ENCODE data around the gene EMP2. TPM values are rescaled to one million over a fixed set of nuclear protein-coding genes. Genes with fewer than 3 reads are reported as not detected.
"Not testable (repeated sequence)": the region's sequence is repeated elsewhere in the genome, so short reads cannot be mapped to it uniquely, and the experiment has no call there.

The EMP2 gene
- polyA plus RNA-seq, 12 donors, result 60.3 to 295 (median 66.0) TPM

DNA sequence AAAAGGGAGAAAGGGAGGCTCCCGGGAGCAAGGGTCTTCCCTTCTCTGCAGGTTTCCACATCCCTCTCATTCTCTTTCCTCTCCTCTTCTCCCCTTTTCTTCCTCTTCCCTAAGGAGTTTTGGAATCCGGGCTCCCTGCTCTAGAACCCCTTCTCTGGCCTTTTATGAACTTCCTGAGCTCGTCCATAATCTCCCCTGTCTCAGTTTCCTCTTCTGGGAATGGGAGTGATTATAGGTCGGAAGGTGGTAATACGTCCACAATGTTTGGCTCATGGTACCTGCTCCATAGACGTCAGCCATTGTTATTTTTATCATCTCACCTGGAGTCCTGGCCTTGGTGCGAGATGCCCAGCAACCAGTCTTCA, 467 bp upstream of the EMP2 start:
- DNase-seq, result no peak

DNA sequence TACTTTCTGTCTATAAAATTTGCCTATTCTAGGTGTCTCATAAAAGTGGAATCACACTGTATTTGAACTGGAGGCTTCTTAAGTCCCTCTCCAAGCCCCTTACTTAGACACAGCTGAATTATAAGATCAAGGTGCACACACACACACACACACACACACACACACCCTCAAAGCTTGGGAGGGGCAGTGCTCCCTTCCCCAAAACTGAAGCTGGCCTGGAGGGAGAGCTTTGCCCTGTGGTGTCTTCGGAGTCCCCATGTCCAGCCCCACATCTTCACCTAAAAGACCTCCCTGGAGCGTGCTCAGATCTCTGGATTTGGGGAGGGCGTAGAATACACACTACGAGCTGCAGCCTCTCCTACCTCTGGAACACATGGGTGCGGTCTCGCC, 828 bp downstream of the EMP2 start:
- no peak for DNase-seq

DNA sequence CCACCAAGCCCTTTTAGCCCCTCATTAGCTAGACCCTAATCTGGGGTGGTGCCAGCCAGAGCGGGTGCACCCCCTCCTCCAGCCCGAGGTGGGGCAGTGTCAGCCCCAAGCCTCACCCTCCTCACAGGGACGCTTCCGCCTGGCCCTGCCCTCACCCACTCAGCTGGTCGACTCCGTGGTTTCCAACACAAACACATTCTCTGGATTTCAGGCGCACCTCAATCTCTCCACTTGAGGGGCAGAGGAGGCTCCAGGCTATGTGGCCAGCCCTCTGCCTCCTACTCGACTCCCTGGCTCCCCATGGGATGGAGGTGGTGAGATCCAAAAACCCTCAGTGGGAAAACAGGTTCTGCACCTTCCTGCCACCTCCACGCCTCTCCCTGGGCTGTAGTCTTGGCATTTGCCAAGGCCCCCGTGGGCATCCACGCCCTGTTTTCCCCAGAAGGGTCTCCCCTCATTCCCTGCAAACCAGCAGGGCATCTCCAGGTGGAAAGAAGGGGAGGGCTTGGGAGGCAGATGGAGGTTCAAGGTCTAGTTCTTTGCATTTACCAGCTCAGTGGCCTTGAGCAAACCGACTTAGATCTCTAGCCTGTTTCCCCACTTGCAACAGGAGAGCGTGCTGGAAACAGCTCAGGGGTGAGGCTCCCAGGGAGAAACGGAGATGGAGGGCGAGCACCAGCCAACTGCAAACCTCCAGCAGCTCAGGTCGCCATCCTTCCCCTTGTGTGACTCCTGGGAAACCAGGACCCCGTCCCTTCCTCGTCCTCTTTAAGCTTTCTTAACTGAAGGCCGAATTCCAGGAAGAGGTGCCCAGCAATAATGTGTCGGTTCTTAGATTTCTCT, 1.7 kb downstream of the EMP2 start:
- DNase-seq, result no peak

DNA sequence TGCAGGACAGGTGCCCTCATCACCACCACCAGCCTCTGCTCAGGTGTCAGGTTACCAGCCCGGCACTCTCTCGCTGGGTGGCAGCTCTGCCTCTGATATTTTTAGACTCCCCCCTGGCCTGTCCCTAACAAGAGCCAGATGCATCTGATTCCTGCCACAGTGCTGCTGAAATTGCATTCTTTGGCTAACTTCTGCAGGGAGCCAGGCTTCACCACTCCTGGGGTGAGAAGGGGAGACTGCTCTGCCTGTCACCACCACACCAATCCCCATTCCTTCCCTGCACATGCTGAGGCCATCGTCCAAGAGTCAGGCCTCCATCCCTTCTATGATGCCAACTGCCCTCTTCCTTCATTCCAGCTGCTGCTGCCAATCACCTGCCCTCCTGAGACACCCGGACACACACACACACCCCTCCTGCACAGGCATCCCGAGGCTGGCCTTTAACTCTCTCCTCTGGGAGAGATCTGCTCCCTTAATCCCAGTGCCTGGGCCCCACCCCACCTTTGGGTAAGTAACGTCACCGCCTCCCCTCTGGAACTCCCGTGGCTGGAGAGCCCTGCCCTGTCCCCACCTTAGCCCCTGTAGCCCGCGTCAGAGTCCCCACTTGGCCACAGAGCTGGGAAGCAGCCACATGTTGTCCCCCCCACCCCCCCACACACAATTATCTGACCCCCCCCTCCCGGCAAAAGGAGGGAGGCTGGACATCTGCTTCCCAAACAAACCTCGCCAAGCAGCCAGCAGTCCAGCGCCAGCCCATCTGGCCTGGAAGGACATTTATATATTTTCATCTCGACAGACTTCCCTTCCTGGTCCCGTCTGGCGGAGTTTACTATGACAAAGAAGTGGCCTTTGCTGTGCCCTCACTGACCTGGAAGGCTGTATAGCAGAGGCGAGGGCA, 2.8 kb downstream of the EMP2 start:
- DNase-seq, result peak; percentile 70

DNA sequence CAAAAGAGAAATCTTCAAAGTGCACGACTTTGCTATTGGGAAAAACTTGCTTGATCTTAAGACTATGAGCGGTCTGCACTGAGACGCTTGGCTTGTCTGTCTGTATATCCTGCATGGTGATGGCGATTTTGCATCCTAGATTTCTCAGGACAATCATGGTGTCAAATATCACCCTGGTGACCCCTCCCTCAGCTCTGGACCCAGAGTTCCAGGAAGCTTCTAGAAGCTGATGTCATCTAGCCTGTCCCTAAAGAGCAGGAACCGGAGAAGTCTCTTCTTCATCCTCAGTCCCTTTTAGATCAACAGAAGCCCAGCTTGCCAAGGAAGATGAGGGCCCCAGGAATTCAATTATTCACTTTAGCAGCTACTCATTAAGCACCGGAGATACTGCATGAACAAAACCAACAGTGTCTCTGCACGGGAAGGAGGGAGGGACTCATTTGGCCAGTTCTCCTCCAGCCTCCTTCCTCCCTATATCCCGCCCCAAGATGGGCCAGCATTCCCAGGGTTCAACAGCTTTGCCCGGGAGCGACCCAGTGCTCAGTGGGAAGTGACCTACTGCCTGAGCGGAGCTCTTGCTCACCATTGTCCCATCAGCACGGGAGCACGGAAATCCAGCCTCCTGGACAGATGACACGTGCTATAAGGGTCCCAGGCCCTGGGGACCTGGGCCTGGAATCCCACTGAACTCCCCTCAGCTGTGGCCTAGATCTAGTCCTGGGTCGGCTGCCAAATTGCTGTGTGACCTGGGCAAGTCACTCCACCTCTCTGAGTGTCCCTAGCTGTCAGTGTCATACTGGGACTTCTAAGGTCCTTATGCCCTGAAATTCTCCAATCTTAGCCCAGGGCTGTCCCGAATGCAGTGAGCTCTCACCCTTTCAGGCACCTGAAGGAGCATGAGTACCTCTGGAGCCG, 3.8 kb downstream of the EMP2 start:
- DNase-seq, result no peak

DNA sequence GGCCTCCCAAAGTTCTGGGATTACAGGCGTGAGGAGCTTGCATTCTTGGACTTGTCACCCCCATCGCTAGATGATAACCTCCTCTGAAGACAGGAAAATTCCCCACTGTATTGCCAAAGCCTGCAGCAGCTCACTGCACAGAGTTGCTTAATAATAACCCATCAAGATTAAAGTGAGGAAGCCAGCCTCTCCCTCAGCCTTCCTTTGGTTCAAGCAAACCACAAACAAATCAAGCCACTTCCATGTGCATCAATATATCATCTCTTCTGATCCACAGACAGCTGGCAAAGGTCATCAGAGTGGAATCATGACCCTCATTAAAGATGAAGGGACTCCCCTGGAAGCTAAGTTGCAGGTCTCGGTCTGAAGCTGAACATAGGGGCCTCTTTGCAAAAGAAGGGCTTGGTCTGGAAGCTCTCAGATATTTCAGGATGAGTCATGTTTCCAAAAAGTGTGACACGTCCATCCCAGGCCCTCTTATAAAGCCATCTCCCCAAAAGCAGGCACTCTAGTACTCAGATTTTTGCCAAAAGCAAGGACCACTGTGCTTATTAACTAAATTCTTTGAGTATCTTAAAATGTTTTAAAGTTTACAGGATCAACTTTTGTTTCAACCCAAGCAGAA, 4.8 kb downstream of the EMP2 start:
- no peak for DNase-seq

DNA sequence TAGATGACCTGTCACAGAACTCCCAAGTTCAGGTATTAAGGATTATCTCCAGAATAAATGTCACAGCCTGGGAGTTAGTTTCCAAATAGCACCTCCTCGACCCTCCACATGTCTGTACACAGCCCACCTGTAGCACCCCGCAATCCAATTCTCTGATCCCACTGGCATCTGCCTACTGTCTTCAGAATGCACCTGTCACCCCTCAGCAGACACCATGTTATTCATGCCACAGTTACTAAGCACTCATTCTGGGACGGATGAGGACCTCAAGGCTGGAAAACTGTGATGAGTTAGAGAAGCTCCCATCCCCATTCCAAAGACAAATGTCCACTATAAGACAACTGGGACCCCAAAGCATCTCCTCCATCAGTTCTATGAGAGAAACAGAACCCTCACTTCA, 7.8 kb downstream of the EMP2 start:
- no peak for DNase-seq

DNA sequence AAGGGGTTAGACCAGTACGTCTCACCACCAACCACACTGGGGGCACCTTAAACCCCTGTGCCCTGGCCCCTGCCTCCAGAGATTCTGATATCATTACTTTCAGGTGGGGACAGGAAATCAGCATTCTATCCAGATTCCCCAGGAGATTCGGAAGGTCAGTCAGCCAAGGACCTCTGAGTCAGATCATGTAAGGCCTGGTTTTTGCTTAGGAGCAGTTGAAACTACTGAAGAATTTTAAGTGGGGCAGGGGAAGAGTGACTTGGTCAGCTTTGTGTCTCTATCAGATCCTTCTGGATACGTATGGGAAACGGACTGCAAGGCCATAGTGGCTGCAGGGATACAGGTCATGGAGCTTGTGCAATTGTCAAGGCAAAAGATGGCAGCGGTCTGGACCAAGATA, 9.0 kb downstream of the EMP2 start:
- no peak for DNase-seq

DNA sequence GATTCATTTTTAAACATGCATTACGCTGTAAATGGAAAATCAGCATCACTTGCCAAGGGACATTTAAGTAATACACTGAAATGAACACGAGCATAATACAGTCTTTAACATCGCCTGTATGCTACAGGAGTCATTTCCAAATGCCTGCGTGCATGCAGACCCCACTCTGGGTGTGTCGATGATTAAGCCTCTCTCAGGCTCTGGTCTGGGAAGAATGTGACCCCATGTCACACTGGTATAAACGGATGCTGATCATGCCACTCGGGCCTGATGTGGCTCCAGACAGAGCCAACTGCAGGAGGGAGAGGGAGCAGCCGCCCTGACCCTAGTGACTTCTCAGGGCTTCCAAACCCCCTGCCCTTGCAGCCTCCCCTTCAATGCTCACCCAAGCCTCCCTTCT, 10.8 kb downstream of the EMP2 start:
- DNase-seq, result no peak

DNA sequence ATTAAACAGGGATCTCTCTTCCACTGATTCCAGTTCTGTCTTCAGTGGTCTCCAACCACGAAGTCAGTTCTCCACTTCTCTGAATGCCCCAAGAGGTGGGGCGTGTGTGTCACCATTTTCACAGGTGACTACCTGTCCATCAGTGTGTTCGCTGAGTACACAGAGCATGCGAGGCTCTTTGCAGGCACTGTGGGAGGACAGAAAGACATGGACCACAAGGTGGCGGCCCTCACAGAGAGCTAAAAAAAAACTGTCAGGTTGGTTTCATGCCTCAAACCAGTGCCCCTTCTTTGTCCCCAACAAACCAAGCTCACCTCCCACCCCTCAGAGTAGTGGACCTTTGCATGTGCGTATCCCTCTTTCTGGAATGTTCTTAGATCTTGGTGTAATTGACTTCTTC, 13.8 kb downstream of the EMP2 start:
- no peak for DNase-seq

DNA sequence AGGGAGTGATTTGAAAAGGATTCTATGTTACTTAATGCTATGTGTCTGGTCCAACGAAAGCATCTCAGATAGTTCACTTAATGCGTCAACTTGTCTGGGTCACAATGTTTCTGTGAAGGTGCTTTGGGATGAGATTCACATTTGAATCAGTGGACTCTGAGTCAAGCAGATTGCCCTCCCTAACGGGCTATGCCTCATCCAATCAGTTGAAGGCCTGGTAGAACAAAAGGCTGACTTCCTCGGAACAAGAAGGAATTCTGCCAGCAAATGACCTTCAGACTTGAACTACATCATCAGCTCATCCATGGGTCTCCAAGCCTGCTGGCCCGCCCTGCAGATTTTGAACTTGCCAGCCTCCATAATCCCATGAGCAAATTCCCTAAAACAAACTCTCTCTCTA, 15.2 kb downstream of the EMP2 start:
- DNase-seq, result no peak

DNA sequence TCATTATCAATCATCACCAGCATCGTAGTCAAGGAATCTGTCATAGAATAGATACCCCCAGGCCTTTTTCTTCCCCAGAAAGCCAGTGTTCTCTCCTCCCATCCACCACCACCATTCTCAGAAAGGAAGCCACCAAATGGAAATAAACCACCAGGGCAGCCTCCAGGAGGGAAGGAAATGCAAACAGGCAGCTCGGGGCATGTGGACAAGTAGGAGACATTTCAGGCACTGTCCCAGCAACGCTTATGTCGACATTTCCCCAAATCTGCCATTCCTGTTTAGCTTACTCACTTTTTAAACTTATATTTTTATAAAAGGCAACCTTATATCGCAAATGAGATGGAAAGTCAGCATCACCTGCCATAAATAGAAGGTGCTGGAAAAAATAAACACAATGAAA, 15.8 kb downstream of the EMP2 start:
- no peak for DNase-seq

DNA sequence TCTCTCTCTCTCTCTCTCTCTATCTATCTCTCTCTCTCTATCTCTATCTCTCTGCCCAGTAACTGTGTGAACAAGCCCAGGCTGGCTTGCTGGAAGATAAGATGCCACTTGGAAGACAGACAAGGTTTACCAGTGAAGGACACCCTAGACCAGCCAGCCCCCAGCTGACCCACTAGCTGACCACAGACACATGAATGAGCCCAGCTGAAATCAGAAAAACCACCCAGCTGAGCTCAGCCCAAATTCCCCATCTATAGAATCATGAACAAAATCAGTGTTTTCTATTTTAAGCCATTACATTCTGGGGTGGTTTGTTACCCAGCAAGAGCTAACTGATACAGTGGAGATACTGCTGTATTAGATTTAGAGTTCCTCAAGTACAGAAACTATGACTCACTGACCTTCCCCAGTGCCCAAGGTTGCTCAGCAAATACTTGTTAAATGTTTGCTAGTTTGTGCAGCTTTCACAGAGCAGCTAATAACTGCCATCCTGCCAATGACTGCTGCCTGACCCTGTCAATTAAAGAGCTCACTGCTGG, 18.0 kb downstream of the EMP2 start:
- no peak for DNase-seq

DNA sequence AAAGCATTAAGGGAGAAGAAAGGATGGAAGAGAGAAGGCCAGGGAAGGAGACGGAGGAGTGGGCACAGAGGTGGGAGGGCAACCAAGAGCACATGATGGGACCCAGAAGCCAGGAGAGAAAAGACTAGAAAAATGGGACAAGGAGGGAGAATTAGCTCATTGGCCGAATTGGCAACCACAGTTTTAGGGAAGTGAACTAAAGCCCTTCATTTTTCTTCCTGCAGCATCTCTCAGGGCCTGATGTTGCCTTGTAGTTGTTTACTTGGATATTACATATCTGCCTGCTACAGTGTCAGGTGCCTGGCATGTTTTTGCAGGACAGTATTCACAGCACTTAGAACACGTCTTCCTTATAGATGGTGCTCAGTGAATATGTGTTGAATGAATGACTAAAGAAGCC, 19.0 kb downstream of the EMP2 start:
- no peak for DNase-seq

DNA sequence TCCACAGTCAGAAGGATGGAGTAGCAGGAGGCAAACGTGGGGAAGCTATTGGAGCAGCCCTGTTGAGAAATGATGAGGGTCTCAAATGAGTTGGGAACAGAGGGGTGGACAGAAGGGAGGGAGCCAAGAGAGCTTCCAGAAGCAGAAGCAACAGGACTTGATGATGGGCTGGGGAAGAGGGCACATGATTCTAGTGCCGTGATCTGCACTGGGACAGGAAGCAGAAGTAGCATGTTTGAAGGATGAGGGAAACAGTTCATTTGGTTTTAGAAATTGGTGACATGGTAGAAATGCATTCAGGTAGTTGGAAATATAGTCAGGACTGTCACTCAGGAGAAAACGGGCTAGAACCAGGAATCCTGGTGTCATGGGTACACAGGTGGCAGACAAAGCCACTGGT, 19.4 kb downstream of the EMP2 start:
- no peak for DNase-seq

DNA sequence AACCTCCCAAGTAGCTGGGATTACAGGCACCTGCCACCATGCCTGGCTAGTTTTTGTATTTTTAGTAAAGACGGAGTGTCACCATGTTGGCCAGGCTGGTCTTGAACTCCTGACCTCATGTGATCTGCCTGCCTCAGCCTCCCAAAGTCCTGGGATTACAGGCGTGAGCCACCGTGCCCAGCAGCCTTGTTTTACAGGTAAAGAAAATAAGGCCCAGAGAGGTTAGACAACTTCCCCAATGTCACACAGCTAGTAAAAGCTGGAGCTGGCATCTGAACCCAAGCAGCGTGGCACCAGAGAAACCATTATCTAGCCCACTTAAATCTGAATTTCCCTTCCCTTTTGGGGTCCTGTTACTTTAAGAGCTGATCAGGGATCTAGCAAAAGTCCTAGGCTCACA, 20.6 kb downstream of the EMP2 start:
- not testable (repeated sequence) for DNase-seq

DNA sequence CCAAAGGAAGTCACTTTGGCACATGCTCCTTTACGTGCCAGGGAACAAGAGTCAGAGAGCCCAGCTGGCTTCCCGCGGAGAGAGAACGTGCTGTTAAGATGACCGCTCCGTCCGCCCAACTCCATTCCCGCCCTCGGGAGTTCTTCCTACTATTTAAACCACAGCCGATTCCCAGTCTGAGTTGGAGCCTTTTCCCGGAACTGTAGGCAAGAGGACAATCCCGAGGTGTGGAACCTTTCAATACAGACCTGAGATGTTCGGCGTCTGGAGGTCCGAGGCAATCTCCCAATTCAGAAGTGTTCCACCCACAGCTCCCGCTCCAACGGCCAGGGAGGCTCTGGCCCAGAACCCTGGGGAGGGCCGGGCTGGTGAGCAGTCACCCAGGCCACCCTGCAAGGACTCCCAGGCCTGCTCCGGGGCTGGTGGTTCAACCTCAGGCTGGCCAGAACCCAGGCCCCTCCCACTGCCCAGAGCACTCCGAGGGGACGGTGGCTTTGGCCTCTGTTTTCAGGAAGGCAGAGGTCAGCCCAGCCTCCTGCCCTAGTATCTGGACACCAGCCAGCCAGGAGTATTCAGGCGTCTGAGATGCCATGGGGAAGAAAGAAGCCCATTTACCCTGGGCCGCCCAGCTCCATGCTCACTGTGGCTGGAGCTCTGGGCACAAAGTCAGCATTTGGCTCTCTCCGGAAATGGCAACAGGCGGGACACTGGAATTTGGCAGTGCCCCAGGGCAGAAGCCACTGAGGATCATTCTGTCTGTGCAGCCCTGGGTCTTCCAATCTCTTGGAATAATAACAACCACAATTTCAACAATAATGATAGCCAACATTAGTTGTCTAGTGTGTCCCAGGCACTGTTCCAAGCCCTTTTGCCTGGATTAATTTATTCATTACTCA, 21.4 kb downstream of the EMP2 start:
- DNase-seq, result no peak

DNA sequence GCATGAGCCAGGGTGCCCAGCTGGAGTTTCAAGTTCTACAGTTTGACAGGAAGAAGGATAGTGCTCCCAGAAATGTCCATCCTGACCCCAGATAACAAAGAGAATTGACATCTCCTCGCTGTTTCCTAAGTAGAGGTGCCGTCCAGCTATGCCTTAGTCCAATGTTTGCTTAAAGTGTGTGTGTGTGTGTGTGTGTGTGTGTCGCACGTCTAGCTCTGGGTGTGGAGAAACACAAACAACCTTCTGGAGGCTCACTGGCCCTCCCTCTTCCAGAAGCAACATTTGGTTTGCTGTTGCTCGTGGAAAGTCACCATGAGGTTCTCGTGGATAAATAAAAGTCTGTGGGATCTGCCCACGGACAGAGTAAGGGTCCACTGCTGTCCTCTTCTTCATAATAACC, 22.1 kb downstream of the EMP2 start:
- no peak for DNase-seq

DNA sequence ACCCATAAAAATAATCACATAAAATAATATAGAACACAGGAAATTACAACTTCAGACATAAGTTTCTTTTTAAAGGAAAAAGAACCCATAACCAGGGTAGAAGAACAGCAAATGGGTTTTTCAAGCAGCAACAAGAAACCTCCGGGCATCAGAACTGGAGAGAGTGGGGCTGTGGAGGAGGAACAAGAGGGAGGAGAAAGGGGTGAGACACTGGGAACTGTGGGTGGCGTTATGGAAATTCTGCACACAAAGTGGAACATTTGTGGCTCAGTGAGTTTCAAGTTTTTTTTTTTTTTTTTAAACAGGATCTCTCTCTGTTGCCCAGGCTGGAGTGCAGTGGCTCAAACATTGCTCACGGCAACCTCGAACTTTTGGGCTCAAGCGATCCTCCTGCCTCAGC, 22.6 kb downstream of the EMP2 start:
- no peak for DNase-seq

DNA sequence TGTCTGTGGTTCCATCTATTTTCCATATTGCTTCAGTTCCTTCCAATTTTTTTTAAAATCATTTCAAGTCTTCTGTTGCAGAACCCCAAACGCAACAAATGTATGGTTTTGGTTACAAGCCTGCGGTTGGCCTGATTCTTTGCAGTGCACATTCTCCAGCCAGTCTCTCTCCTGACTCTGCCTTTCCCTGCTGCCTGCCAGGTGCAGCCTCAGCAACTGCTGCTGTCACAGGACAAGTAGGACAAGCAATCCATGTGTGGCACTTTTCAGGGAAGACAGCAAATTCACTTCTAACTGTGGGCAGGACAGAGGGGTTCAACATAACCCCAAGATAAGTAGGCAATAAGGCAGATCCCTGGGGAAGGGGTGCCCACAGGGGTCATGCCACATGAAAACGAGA, 24.2 kb downstream of the EMP2 start:
- DNase-seq, result no peak
